IPS DF 4.7 (cell line): Measurements from ENCODE around the gene XKR8.

Source experiments
- DNase-seq: peaks from one replicate; pipeline ENCODE4 v3.0.0-alpha.2; 2013; ENCODE audit warnings: low spot score; ENCODE audit errors: extremely low read depth

Gene XKR8

DNA sequence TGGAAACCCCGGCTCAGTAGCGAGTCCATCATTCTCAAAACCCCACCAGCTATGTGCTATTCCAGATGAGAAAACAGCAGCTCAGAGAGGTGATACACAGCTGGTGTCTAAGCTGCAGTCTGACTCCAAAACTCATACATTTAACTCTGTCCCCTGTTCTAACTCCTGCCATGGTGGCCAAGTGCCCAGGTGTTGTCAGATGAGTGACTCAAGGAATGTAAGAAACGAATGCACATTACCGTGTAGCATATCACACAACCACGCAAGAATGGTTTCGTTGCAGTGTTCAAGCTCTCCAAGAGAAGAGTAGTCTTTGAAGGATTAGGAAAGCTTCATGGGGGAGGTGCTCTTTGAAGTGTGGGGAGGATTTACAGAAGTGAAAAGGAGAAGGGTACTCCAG lies 4.7 kb upstream of the XKR8 start:
- DNase-seq, result no peak

- no peak for DNase-seq
These were observed 3.0 kb upstream of the XKR8 start for GRCh38 chr1:27956761-27957160.

DNA sequence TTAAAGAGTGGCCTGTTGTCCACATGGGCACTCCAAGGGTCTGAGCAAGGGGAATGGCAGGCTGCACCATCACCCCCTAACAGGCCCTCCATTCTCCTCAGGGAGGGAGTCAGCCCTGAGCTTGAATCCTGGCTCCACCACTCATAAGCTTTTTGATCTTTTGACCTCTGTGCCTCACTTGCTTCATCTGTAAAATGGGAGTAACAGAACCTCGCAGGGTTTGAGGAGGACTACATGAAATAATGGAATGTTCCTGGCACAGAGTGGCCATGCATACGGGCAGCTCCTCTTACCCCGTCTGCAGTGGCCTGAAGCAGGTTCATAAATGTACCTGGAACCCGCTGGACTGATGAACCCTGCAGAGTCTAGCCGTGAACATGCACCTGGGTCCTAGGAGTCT lies 2.1 kb upstream of the XKR8 start:
- DNase-seq, result no peak

DNA sequence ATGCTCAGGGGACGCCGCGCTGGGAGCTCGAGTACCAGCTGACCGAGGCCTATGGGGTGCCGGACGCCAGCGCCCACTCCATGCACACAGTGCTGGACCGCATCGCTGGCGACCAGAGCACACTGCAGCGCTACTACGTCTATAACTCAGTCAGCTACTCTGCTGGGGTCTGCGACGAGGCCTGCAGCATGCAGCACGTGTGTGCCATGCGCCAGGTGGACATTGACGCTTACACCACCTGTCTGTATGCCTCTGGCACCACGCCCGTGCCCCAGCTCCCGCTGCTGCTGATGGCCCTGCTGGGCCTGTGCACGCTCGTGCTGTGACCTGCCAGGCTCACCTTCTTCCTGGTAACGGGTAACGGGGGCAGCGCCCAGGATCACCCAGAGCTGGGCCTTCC lies 1.3 kb upstream of the XKR8 start:
- no peak for DNase-seq

DNA sequence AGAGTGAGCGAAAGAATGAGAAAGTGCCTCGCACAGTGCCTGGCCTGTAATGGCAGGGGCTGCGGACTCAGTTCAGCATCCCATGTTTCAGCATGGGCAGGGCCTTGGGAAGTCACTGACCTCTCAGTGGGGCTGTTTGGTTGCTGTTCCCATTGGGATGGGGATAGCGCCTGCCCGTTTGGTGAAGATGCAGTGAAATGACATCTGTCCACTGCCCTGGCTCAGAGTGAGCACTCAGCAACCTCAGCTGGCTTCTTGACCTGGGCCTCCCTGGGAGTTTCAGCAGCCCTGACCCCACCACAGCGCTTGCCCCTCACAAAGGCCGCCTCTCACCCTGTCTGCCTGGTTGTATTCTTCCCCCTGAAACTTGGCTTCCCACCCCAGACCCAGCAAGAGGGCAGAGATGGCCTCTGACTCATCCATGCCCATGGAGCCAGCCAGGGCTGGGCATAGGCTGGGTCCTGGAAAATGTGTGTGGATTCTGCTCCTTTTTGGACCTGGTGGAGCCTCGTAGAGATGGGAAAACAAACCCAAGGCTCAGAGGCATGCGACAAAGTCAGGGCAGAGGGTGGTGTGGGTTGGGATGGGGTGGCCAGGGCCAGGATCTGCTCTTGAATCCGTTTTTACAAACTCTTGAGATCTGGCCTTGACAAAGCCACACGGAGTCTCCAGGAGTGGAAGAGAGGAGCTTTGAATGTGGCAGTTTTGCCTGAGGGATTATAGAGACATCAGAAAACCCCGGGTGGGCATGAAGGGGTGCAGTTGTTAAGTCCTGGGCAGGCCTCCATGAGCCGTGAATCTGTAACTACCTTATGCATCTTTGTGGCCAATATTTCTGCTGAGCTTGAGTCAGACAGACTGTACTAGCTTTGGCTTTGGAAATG lies 1.2 kb downstream of the XKR8 start:
- DNase-seq, result no peak

DNA sequence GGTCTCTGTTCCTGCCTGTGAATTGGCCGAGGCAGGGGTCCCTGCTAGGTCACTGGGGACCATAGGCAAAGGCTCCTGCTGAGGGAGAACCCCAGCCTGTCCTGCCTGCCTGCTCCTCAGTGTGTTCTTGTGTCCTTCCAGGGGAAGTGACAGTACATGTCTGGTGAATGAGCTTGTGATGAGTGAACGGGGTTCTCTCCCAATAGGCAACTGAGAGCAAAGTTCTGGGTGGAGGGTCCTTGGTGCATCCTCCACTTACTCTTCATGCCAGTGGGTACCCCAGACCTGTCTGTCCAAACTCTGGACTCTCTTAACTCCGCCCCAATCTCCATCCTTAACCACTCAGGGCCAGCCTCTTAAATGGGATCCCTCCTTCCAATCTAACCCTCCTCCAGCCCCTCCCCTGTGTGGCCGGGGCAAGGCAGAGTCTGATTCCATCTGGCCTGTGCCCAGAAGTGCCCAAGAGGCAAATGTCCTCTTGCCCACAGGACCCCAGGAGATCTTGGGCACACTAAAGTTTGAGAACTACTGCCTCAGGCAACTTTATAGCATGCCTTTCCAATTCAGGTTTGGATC lies 2.0 kb downstream of the XKR8 start:
- DNase-seq, result no peak

GRCh38 chr1:27963393-27963792 lies 3.6 kb downstream of the XKR8 start:
- no peak for DNase-seq

DNA sequence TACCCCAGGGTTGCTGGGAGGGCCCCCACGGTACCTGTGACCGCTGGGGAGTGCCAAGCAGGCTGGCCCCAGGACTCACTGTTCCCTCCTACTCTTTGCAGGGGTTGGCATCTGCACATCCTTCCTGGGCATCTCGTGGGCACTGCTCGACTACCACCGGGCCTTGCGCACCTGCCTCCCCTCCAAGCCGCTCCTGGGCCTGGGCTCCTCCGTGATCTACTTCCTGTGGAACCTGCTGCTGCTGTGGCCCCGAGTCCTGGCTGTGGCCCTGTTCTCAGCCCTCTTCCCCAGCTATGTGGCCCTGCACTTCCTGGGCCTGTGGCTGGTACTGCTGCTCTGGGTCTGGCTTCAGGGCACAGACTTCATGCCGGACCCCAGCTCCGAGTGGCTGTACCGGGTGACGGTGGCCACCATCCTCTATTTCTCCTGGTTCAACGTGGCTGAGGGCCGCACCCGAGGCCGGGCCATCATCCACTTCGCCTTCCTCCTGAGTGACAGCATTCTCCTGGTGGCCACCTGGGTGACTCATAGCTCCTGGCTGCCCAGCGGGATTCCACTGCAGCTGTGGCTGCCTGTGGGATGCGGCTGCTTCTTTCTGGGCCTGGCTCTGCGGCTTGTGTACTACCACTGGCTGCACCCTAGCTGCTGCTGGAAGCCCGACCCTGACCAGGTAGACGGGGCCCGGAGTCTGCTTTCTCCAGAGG lies 6.8 kb downstream of the XKR8 start:
- DNase-seq, result no peak

DNA sequence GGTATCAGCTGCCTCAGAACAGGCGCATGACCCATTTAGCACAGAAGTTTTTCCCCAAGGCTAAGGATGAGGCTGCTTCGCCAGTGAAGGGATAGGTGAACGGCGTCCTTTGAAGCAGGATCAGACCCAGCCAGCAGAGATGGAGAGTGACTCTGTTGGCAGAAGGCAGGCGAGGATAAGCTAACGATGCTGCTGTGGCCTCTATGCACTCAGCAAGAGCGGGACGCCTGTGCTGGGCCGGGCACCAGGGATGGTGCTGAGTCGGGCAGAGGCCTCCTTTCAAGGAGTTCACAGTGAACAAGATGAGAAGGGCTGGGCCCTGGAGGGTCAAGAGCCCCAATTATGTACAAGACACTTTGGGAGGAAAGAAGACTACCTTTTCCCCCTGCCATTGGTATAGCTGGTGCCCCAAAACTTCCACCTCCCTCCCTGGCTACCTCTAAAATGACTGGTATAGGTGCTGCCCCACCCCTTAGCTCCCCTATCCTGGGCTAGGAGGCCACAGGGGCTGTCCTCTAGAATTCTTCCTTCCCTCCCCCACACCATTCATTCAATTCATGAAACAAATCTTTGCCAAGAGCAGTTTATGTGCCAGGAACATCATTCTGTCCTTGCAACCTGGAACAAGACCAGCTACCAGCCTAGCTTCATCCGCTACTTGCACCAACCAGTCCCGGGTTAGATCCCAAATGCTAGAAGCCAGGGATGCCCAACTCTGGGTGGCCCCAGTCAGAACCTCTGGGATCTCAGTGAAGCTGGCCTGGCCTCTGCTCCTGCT lies 7.5 kb downstream of the XKR8 start:
- no peak for DNase-seq

GRCh38 chr1:27967884-27968466 lies 8.2 kb downstream of the XKR8 start:
- no peak for DNase-seq

GRCh38 chr1:27968692-27969091 lies 8.9 kb downstream of the XKR8 start:
- DNase-seq, result no peak

DNA sequence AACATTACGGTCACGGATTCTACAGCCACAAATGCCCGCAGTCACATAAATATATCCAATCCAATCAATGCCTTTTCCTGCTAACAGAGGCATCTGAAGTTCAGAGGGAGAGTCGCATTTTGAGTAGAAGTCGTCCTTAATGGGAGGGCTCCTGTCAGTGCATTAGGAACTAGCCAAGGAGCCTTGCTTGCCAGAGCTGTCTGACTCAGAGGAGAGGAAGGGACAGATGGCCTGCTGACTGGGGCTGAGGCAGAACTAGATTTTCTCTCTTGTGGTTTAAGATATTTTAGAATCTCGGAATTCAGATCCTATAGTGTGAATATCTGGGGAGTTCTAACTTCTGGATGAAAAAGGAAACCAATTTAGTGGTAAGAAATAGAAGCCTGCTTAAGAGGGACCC lies 10.6 kb downstream of the XKR8 start:
- no peak for DNase-seq

GRCh38 chr1:27971674-27972073 lies 11.9 kb downstream of the XKR8 start:
- DNase-seq, result no peak

DNA sequence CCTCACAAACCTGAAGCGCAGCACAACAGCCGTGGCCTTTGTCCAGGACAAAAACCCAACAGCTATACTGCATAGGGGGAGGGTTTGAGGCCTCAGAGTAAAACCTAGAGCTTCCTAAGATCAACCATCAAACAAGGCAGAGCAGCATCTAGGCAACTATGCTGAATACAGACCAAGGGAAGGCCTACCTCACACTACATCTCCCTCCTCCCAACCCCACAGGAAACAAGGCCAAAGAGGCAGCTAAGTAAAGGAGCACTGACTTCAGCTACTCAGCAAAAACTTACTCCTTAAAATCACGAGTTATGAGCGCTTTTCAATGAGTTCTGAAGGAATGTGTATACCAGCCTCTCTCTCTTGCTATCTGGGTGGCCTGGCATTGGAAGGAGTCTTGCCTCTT lies 12.4 kb downstream of the XKR8 start:
- DNase-seq, result no peak

DNA sequence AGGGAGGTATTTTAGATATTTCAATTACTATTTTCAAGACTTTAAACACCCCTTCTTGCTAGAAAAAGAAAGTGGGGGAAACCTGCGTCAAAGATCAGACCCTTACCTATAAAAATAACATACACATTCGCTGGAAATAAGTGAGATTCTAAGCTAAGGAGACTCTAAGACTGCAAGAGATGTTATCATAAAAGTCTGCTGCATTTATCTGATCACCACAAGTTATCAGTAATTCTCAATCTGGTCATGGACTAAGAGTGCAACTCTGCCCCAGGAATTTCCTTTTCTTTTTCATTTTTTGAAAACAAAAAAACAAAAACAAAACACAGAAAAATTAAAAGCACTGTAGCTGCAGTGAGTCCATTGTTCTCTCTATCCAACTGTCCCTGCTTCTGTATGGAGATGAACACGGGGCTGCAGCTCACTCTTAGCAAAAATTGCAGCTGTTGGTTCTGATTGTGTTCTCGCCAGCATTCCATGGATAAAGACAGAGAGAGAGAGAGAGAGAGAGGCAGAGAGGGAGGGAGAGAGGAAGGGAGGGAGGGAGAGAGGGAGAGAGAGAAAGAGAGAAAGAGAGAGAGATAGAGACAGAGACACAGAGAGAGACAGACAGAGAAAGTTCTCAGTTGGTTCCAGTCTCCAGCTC lies 14.1 kb downstream of the XKR8 start:
- no peak for DNase-seq

GRCh38 chr1:27974417-27974781 lies 14.6 kb downstream of the XKR8 start:
- no peak for DNase-seq

- DNase-seq, result no peak
These were observed 19.5 kb downstream of the XKR8 start for GRCh38 chr1:27979151-27979858.

- no peak for DNase-seq
These were observed 20.1 kb downstream of the XKR8 start for GRCh38 chr1:27979859-27980201.

GRCh38 chr1:27980216-27980845 lies 20.6 kb downstream of the XKR8 start:
- no peak for DNase-seq

DNA sequence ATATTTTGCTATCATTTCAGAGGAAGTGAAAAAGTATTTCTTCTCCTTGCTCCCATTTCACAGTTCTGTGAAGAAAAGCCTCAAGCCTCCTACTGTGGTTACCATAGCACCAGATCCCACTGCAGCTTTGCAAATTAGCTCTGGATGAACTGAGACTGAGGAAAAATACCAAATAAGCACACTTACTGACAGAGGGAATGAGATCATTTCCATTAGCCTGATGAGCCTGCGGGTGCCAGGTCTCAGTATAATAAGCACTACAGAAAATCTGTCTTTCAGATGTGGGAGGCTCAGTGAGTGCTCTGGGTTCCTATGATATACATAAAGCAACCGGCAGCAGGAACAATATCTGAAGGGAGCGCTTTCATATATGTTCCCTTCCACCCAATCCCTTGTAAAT lies 21.4 kb downstream of the XKR8 start:
- no peak for DNase-seq
